ENCODE data around the gene MN1.

DNA sequence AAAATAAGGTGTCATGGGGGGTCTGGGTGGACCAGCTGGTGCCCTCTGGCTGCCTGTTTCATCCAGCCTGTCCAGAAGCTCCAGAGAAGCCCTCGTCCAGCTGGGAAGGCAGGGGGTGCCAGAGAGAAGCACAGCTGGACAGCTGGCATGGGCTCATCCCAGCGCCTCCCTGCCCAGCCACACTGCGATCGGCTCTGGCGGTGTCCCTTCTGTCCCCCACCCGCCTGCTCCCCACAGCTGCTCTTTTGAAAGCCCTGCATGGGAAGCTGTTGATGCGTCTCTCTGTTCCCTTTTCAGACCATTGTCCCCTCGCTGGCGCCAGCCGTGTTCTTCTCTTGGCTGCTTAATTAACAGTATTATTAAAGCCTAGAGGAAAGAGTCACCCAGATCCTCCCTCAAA is 86.5 kb downstream of the MN1 start:
- TF ChIP-seq, protein P1, sequence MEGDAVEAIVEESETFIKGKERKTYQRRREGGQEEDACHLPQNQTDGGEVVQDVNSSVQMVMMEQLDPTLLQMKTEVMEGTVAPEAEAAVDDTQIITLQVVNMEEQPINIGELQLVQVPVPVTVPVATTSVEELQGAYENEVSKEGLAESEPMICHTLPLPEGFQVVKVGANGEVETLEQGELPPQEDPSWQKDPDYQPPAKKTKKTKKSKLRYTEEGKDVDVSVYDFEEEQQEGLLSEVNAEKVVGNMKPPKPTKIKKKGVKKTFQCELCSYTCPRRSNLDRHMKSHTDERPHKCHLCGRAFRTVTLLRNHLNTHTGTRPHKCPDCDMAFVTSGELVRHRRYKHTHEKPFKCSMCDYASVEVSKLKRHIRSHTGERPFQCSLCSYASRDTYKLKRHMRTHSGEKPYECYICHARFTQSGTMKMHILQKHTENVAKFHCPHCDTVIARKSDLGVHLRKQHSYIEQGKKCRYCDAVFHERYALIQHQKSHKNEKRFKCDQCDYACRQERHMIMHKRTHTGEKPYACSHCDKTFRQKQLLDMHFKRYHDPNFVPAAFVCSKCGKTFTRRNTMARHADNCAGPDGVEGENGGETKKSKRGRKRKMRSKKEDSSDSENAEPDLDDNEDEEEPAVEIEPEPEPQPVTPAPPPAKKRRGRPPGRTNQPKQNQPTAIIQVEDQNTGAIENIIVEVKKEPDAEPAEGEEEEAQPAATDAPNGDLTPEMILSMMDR (IDR thresholded peaks at IDR 0.05), result no peak
- TF ChIP-seq POLR2A (IDR thresholded peaks at IDR 0.05), result no peak

Measured in uterus (tissue), 2 donors.